HEK293T (cell line): ENCODE data around the gene DOCK3.

Experiments
- ARNT ChIP-seq: fragments of 450-650 bp; IDR thresholded peaks from 2 replicates; pipeline ENCODE4 v1.6.1; 2017; ENCODE audit warnings: mild to moderate bottlenecking
- BHLHE40 ChIP-seq: fragments of 450-650 bp; IDR thresholded peaks from 2 replicates; pipeline ENCODE4 v1.6.1; 2016; ENCODE audit warnings: mild to moderate bottlenecking, moderate library complexity, borderline replicate concordance
- ELF4 ChIP-seq: fragments of 450-650 bp; IDR thresholded peaks from 2 replicates; pipeline ENCODE4 v1.6.1; 2017; ENCODE audit warnings: antibody characterized with exemption
- FOXA1 ChIP-seq: fragments of 450-650 bp; IDR thresholded peaks from 2 replicates; pipeline ENCODE4 v1.6.1; 2016; ENCODE audit warnings: mild to moderate bottlenecking
- FOXM1 ChIP-seq: fragments of 450-650 bp; IDR thresholded peaks from 2 replicates; pipeline ENCODE4 v1.6.1; 2017; ENCODE audit warnings: mild to moderate bottlenecking, borderline replicate concordance
- LEF1 ChIP-seq: fragments of 450-650 bp; IDR thresholded peaks from 2 replicates; pipeline ENCODE4 v1.6.1; 2017; ENCODE audit warnings: mild to moderate bottlenecking, borderline replicate concordance
- NFRKB ChIP-seq: fragments of 450-650 bp; IDR thresholded peaks from 2 replicates; pipeline ENCODE4 v1.6.1; 2016; ENCODE audit warnings: mild to moderate bottlenecking, moderate library complexity
- PKNOX1 ChIP-seq: fragments of 450-650 bp; IDR thresholded peaks from 2 replicates; pipeline ENCODE4 v1.6.1; 2016
- SUZ12 ChIP-seq: fragments of 450-650 bp; IDR thresholded peaks from 2 replicates; pipeline ENCODE4 v1.6.1; 2016; ENCODE audit warnings: mild to moderate bottlenecking
- TARDBP ChIP-seq: fragments of 450-650 bp; IDR thresholded peaks from 2 replicates; pipeline ENCODE4 v1.6.1; 2016
- ZNF384 ChIP-seq: fragments of 450-650 bp; IDR thresholded peaks from 2 replicates; pipeline ENCODE4 v1.6.1; 2016

DNA sequence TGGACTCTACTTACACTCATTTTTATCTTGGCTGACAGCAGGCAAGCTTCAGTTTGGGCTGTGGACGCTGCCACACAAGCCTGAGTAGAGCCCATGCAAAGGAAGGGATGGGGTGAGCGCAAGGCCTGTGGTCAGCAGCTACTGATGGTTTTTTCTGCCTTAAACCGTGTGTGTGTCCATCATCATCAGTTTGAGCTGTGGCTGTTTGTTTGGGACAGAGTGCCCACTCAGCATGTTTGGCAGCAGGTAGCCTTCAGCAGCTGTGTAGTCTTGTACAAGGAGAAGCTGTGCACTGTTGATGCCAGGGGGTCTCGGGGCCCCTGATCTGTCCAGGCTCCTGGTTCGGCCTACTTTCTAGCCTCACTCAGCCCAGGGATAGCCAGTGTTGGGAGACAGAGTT lies 719.8 kb downstream of the DOCK3 start:
- TF ChIP-seq FOXA1 (no peak), ARNT (no peak), SUZ12 (no peak), TARDBP (no peak), ZNF384 (no peak), BHLHE40 (no peak), ELF4 (no peak), NFRKB (no peak), PKNOX1 (no peak), FOXM1 (no peak), LEF1 (no peak)
